Stimulated activated effector memory CD8-positive, alpha-beta T cell treated with anti-CD3 and anti-CD28 coated beads, Interleukin-12 subunit alpha, Interleukin-12 subunit beta, amount 100 ng/mL, for 72 hours (primary cell): Measurements from ENCODE around the gene PVALEF.
"Not testable (repeated sequence)": the region's sequence is repeated elsewhere in the genome, so short reads cannot be mapped to it uniquely, and the experiment has no call there.

ENCODE experiments used
- ATAC-seq: fragments of 150-1000 bp; cut with Tn5 transposase; 2 replicates; pipeline ENCODE4 v1.10.0; 2021
- DNase-seq, 2 donors: peaks; one replicate each; pipeline ENCODE4 v3.0.0; 2021 to 2022; ENCODE audit warnings: low spot score in 2 of 2
- H3K27ac Mint-ChIP-seq: one replicate; pipeline ENCODE4 v1.8.0; 2022; ENCODE audit warnings: mild to moderate bottlenecking, mixed read lengths
- H3K36me3 Mint-ChIP-seq: one replicate; pipeline ENCODE4 v1.8.0; 2022; ENCODE audit warnings: mild to moderate bottlenecking, mixed read lengths
- H3K4me1 Mint-ChIP-seq: one replicate; pipeline ENCODE4 v1.8.0; 2022; ENCODE audit warnings: mixed read lengths
- H3K4me3 Mint-ChIP-seq: one replicate; pipeline ENCODE4 v1.8.0; 2022; ENCODE audit warnings: mild to moderate bottlenecking, mixed read lengths
- H3K9me3 Mint-ChIP-seq: one replicate; pipeline ENCODE4 v1.8.0; 2022; ENCODE audit warnings: mixed read lengths

Gene PVALEF

DNA sequence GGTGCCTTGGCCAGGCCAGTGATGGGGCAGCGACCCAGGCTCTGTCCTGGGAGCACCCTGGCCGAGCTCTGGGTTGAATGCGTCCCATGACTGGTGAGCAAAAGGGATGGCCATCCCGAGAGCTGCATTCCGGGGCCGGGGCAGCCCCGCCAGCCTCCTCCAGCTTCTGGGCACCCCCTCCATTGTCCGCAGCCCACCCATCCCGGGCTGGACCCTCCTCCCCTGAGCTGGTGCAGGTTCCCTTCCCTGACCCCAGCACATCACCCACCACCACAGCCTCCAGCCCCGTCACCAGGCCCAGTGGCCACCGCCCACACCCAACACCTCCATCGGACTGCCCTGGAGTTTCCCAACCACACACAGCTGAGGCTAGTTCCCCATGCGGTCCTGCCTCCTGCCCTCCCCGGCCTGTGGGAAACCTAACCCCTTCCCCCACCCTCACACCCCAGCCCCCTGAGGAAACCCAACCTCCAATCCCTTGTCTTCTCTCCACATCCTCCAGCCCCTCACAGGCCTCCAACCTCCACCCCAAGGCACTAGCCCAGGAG, 16.2 kb upstream of the PVALEF start:
- no peaks in the 10 kb centered on the region for H3K9me3 Mint-ChIP-seq
- H3K27ac Mint-ChIP-seq = no peak overlapping the region
- no peaks in the 10 kb centered on the region for H3K36me3 Mint-ChIP-seq
- H3K4me1 Mint-ChIP-seq = no peaks in the 10 kb centered on the region
- DNase-seq (no peak), ATAC-seq (peak; percentile 38)
- no peak overlapping the region for H3K4me3 Mint-ChIP-seq

GRCh38 chr17:81150377-81151077, 14.8 kb upstream of the PVALEF start:
- ATAC-seq = no peak
- H3K36me3 Mint-ChIP-seq = no peaks in the 10 kb centered on the region
- no peak overlapping the region for H3K4me3 Mint-ChIP-seq
- no peak overlapping the region for H3K27ac Mint-ChIP-seq
- H3K9me3 Mint-ChIP-seq = no peaks in the 10 kb centered on the region
- no peak for DNase-seq
- H3K4me1 Mint-ChIP-seq = no peaks in the 10 kb centered on the region

DNA sequence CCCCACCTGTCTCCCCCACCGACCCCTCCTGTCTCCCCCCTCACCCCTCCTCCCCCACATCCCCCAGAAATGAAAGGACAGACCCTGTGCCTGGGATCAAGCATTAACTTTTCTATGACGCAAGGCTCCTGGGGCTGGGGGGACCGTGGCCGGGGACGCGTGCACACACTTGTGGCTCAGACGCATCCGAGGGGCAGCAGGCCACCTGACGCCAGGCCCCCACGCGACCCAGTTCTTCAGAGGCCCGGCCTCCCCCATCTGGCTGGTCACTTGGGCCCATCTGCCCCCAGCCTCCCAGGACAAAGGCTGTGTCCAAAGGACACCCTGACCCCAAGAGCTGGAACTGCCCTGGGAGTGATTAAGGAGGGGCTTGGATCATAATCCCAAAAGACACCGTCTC, 14.0 kb upstream of the PVALEF start:
- Mint-ChIP-seq H3K9me3 (no peaks in the 10 kb centered on the region), H3K4me3 (no peak overlapping the region), H3K4me1 (no peaks in the 10 kb centered on the region), H3K27ac (peak overlapping the region; percentile 20), H3K36me3 (no peaks in the 10 kb centered on the region)
- ATAC-seq (no peak), DNase-seq (no peak)

DNA sequence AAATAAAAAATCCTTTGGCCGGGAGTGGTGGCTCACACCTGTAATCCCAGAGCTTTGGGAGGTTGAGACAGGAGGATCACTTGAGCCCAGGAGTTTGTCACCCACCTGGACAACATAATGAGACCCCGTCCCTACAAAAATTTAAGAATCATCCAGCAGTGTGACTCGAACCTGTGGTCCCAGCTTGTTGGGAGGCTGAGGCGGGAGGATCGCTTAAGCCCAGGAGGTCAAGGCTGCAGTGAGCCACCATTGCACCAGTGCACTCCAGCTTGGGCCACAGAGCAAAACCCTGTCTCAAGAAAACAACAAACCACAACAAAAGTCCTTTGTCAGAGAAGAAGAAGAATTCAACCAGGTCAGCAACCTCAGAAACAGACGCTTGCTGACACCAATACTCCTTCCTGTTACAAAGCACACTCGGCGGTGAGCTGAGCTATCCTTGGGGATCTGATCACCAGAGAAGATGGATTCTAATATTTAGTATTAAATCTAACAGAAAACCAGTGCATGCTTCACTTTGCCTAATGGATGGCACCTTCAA, 12.9 kb upstream of the PVALEF start:
- no peak overlapping the region for H3K27ac Mint-ChIP-seq
- no peak for DNase-seq
- no peaks in the 10 kb centered on the region for H3K4me1 Mint-ChIP-seq
- no peak overlapping the region for H3K4me3 Mint-ChIP-seq
- H3K36me3 Mint-ChIP-seq = no peaks in the 10 kb centered on the region
- H3K9me3 Mint-ChIP-seq = no peaks in the 10 kb centered on the region
- no peak for ATAC-seq

- Mint-ChIP-seq H3K27ac (no peak overlapping the region), H3K9me3 (no peaks in the 10 kb centered on the region), H3K4me1 (no peaks in the 10 kb centered on the region), H3K36me3 (no peaks in the 10 kb centered on the region), H3K4me3 (no peak overlapping the region)
- DNase-seq (no peak), ATAC-seq (no peak)
Measured at GRCh38 chr17:81153340-81153803, 11.9 kb upstream of the PVALEF start.

DNA sequence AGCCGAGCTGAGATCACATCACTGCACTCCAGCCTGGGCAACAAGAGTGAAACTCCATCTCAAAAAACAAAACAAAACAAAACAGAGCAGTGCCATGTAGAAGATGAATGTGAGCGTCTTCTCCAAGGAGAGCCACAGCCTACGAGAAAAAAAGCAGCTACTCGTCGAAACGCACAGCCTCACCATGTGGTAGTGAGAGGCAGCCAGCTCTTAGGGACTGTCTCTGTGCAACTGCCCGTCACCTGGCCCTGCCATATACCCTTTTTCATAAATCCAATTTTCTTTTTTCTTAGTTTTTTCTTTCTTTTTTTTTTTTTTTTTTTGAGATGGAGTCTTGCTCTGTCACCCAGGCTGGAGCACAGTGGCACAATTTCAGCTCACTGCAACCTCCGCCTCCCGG, 11.3 kb upstream of the PVALEF start:
- ATAC-seq, H3K9me3 Mint-ChIP-seq, H3K27ac Mint-ChIP-seq, DNase-seq, H3K4me1 Mint-ChIP-seq, H3K36me3 Mint-ChIP-seq, H3K4me3 Mint-ChIP-seq: not testable (repeated sequence)

- H3K4me3 Mint-ChIP-seq = no peak overlapping the region
- DNase-seq (no peak), ATAC-seq (no peak)
- H3K27ac Mint-ChIP-seq = no peak overlapping the region
- no peaks in the 10 kb centered on the region for H3K4me1 Mint-ChIP-seq
- no peaks in the 10 kb centered on the region for H3K36me3 Mint-ChIP-seq
- H3K9me3 Mint-ChIP-seq = no peaks in the 10 kb centered on the region
Measured at GRCh38 chr17:81154961-81155360, 10.3 kb upstream of the PVALEF start.

DNA sequence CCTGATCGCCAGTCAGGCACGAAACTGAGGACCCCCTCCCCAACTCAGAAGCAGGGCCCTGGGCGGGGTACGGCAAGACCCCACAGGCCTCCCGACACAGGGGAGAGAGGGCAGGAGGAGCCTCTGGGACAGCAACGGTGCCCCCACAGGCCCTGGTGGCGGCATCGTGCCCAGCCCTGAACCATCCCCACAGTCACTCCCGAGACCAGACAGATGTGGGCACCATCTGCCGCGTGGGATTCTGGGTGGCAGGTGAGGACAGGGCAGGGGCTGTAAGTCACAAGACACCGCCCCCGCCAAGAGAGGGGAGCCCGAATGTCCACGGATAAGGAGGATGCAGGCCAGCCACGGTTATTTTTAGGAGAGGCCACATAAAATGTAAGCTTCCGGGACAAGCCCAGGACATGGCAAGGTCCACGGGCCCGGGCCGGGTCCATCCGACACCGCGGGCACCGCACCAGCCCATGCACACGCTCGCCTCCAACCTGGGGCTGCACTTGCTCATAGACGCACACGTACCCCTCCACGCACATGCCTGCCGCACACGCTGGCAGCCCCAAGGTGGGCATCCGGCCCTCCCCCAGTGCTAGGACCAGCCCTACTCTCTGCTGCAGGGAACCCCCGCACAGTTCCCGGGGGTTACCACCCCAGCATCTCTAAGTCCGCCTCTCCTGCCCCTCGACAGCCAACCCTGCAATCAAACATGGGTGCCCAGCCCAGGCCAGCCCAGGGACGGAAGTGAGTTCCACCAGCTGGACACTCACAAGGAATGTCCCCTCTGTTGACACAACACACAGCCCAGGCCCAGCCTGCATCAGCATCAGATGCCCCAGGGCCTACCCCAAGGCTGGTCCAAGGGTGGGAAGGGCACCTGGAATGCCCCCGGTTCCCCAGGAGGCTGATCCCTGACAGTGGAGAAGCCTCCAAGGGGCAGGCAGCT, 8.2 kb upstream of the PVALEF start:
- Mint-ChIP-seq H3K9me3 (no peaks in the 10 kb centered on the region), H3K36me3 (no peaks in the 10 kb centered on the region), H3K4me1 (peaks cover 6% of the 10 kb centered on the region), H3K4me3 (no peak overlapping the region), H3K27ac (no peak overlapping the region)
- ATAC-seq (no peak), DNase-seq (no peak)

DNA sequence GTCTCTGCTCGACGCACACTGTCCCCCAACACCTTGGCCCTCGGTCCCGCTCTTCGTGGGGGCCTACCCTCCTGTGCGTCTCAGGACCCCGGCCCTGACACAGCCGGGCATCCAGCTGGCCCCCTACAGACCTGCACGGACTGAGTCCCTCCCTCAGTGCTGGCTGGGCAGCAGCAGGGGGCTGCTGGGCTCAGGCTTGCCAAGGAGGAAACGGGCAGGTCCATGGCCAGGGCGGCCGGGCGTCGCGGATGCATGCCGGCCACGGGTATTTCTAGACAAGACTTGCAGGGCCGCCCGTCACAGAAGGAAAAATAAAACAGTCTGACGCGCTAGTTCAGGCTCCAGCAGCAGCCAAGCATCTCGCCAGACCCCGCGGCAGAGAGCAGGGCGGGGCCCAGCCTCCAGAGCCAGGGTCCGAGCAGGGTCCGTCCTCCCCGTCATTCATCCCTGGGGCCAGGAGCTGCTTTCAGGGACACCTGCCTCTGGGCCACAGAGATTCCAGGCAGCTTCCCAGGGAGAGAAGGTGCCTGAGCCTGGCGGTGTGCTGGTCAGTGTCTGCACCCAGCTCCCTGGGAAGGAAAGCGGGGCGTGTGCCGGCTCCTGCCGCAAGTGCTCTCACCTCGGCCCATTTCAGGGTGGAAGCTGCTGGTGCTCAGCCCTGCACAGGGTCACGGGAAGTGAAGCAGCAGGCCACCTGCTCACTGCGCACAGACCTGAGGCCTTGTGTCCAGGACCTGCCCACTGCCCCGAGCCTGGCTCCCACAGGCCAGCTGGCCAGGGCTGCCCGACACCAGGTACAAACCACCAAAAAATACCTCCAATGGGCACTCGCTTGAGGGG, 7.2 kb upstream of the PVALEF start:
- no peak overlapping the region for H3K27ac Mint-ChIP-seq
- DNase-seq (no peak), ATAC-seq (no peak)
- H3K4me1 Mint-ChIP-seq = peaks cover 6% of the 10 kb centered on the region
- H3K9me3 Mint-ChIP-seq = no peaks in the 10 kb centered on the region
- no peaks in the 10 kb centered on the region for H3K36me3 Mint-ChIP-seq
- H3K4me3 Mint-ChIP-seq = no peak overlapping the region

GRCh38 chr17:81158688-81159590, 6.4 kb upstream of the PVALEF start:
- DNase-seq (no peak), ATAC-seq (no peak)
- Mint-ChIP-seq H3K36me3 (no peaks in the 10 kb centered on the region), H3K4me3 (no peak overlapping the region), H3K27ac (no peak overlapping the region), H3K9me3 (no peaks in the 10 kb centered on the region), H3K4me1 (peaks cover 6% of the 10 kb centered on the region)

GRCh38 chr17:81159611-81160265, 5.6 kb upstream of the PVALEF start:
- DNase-seq = no peak
- peaks cover 6% of the 10 kb centered on the region for H3K4me1 Mint-ChIP-seq
- peak overlapping the region; percentile 67 for H3K27ac Mint-ChIP-seq
- H3K36me3 Mint-ChIP-seq = no peaks in the 10 kb centered on the region
- ATAC-seq = no peak
- no peaks in the 10 kb centered on the region for H3K9me3 Mint-ChIP-seq
- no peak overlapping the region for H3K4me3 Mint-ChIP-seq

DNA sequence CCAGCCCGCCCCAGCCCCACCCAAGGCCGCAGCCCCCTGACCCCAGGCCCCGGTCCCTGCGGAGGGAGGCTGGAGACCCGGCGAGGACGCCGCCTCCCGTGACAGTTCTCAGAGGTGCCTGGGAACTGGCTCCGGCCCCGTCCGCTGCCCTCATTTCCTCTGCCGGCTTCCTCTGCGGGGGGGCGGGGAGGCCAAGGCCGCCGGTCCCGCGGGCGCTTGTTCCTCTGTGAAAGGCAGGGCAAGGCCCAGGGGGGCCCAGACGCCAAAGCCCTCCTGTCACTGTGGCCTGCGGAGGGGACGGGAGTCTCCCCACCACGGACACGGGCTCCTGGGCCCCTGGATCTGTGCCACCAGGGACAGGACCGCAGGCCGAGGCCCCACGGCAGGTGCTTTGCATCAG, 5.0 kb upstream of the PVALEF start:
- peak overlapping the region; percentile 7 for H3K4me3 Mint-ChIP-seq
- H3K4me1 Mint-ChIP-seq = peaks cover 6% of the 10 kb centered on the region
- ATAC-seq (peak; percentile 24), DNase-seq (no peak)
- no peaks in the 10 kb centered on the region for H3K36me3 Mint-ChIP-seq
- peak overlapping the region; percentile 67 for H3K27ac Mint-ChIP-seq
- H3K9me3 Mint-ChIP-seq = no peaks in the 10 kb centered on the region

DNA sequence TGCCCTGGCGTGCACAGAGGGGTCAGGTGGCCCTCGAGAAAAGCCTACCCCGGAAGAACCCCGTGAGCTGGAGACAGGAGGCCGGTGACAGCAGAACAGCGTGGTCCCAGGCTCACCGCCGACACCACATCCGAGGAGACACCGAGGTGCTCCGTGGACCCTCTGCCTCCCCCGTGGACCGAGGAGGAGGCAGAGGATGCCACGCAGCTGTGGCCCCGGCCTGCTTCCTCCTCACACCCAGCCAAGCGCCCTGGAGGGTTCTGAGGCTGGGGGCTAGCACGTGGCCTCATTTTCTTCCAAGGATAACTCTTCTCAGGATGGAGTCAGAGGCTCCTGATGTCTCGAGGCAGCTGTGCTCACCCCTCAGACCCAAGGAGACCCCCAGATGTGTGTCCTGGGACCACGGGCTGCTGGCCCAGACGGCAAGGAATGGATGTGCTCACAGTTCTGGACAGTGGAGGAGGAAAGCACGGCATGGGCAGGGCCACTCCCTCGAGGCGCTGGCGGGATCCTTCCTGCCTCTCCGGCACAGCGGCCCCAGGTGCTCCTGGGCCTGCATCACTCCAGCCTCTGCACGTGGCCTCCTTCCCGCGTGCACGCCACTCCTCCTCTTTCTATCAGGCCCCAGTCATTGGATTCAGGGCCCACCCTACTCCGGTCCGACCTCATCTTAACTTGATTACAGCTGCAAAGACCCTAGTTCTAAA, 4.4 kb upstream of the PVALEF start:
- H3K36me3 Mint-ChIP-seq = no peaks in the 10 kb centered on the region
- DNase-seq (no peak), ATAC-seq (no peak)
- H3K27ac Mint-ChIP-seq = peak overlapping the region; percentile 67
- H3K4me1 Mint-ChIP-seq = peaks cover 6% of the 10 kb centered on the region
- peak overlapping the region; percentile 7 for H3K4me3 Mint-ChIP-seq
- H3K9me3 Mint-ChIP-seq = no peaks in the 10 kb centered on the region
